GM12873 (cell line): Measurements from ENCODE around the gene MSANTD4.

Experiments used
- CTCF ChIP-seq: IDR thresholded peaks from 2 replicates; pipeline ENCODE4 v1.5.1; 2012; ENCODE audit warnings: low read depth, mild to moderate bottlenecking, moderate library complexity, low read length, control low read depth; ENCODE audit not compliant: insufficient read depth; ENCODE audit errors: missing control alignments

MSANTD4 gene

GRCh38 chr11:105975128-105975527 lies 46.9 kb downstream of the MSANTD4 start:
- no peak for TF ChIP-seq CTCF

- TF ChIP-seq CTCF, result no peak
Observed at GRCh38 chr11:105969756-105970155, 52.3 kb downstream of the MSANTD4 start.

DNA sequence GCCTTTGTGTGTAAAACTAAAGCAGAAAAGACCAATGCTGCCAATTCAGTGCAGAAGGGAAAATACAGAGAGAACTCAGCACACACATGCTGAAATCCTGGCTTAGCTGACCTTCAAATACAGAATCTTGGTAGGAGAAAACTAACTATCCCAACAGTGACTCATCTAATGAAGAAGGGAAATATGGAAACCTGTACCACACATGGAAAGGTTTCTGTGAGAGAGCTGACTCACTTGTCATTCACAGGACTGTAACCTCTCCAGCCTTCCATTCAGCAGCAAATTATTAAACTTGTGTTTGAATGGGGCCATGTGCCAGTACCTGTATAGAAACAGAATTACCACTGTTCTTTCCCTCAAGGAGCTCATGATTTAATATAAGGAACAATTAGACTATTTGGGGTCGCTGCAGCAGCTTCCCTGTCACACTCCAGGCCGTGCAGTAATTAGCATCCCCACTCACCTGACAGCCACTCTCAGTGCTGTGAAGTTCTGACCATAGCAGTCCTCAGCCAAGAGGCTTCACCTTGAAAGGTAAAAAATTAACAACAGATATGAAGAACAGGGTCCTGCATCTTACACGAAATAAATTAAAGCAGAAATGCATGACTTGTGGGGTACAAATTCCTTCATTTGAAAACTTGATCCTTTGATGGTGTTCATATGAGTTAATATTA lies 53.9 kb downstream of the MSANTD4 start:
- TF ChIP-seq CTCF, result no peak

DNA sequence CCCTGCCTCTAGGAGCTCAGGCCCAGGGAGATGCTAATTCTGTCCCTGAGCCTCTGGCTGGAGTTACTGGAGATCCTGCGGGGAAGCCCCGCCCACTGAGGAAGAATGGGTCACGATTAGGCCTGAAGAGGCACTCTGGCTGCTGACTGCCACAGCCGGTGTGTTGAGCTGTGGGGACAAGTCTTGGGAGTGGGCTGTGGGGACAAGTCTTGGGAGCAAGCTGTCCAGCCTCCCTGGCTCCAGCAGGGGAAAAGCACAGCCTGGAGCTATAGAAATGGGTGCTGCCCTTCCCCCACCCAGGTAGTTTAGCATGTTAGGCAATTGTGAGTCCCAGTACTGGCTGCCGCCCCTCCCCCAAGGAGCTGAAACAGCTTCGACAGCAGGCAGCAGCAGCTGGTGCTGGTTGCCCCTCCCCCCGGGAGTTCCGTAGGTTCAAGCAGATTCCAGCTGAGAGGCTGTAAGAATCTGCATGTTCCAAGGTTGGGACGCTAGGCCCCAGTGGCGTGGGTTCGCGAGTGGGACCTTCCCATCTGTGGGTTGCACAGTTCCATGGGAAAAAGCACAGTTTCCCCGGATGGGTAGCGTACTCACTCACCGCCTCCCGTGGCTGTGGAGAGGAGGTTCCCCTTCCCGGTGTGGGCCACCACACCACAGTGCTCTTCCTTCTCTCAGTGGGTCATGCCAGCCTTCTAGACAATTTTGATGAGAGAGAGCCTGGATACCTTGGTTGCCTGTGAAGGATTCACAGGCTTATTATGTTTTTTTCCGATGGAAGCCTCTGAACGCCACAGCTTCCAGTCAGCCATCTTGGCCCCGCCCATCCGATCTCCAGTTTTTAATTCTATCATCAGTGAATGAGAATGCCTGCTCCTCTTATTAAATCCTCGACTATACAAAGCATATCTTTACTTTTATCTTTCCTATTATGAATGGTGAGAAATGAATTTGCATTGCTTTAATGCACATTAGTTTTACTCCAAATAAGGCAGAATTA lies 61.5 kb downstream of the MSANTD4 start:
- no peak for TF ChIP-seq CTCF
